ENCODE measurements around the gene CCT8. TPM values are rescaled to one million over a fixed set of nuclear protein-coding genes. Genes with fewer than 3 reads are reported as not detected.

Gene CCT8
- total and polyA plus RNA-seq, 10 of the 15 experiments (the other 5 are each of a cell fraction or from before 2014, with no cell fraction given): 321 to 696 (median 471) TPM

GRCh38 chr21:29029524-29029923 lies 43.9 kb downstream of the CCT8 start:
- BruUV-seq (replicated peaks): no TSS peak
- Histone ChIP-seq H3K4me2 (ENCODE audit: control insufficient read depth, insufficient read depth) (no peak overlapping the region), H3K4me1 (ENCODE audit: control insufficient read depth, insufficient read depth, low read length) (no peaks in the 10 kb centered on the region), H2AFZ (ENCODE audit: control insufficient read depth, low read depth, low read length) (no peak overlapping the region), H3K36me3 (ENCODE audit: control insufficient read depth in 2 of 2, insufficient read depth in 2 of 2, low read length in 1 of 2) (peaks cover 5 to 32% of the 10 kb centered on the region in 2 experiments), H4K20me1 (ENCODE audit: control insufficient read depth, insufficient read depth) (no peaks in the 10 kb centered on the region), H3K79me2 (ENCODE audit: control insufficient read depth, insufficient read depth, low read length) (peaks cover 41% of the 10 kb centered on the region), H3K9me3 (replicated peaks; ENCODE audit: control insufficient read depth, insufficient read depth, low read length) (no peaks in the 10 kb centered on the region; the same call in 2 of the 3 replicates), H3K27me3 (replicated peaks in 1 of 2; ENCODE audit: control insufficient read depth in 2 of 2, insufficient read depth in 2 of 2, low read length in 1 of 2) (no peaks in the 10 kb centered on the region), H3K4me3 (no peak overlapping the region), H3K27ac (ENCODE audit: control insufficient read depth, insufficient read depth) (no peak overlapping the region), H3K9ac (ENCODE audit: control insufficient read depth, insufficient read depth, low read length) (no peak overlapping the region)
- 0% methylated on average over 1 of the region's 1 CpG for WGBS (ENCODE audit: insufficient coverage, insufficient replicate concordance, low lambda C conversion rate, missing lambda C conversion rate)
- ChIA-PET SMC1A (ENCODE audit: uncharacterized antibody, unreplicated experiment) (interaction anchor here (0.7 to 2.3 kb wide), 5 partner anchors 10 to 53 kb away, joined by 3 to 5 read pairs (median 3); no protein-coding TSS in a partner anchor), CTCF (interaction anchor here (0.7 to 1.3 kb wide), 3 partner anchors 12 to 41 kb away, joined by 3 read pairs; no protein-coding TSS in a partner anchor), POLR2A (interaction anchor here (0.6 to 0.7 kb wide), 2 partner anchors 8 to 90 kb away, joined by 3 read pairs; no protein-coding TSS in a partner anchor), RAD21 (ENCODE audit: unreplicated experiment) (no interaction called here)
- TF ChIP-seq USF2 (IDR thresholded peaks at IDR 0.05; ENCODE audit: borderline replicate concordance, low read depth, low read length) (no peak), ZNF384 (IDR thresholded peaks at IDR 0.05; ENCODE audit: borderline replicate concordance, low read depth, low read length) (no peak), ZNF622 (IDR thresholded peaks at IDR 0.05) (no peak), USF1 (IDR thresholded peaks at IDR 0.05; ENCODE audit: borderline replicate concordance, extremely low read length, insufficient read depth, low read depth, low read length) (no peak), SP1 (IDR thresholded peaks at IDR 0.05; ENCODE audit: low read depth, low read length) (no peak)
- TF ChIP-seq, protein P1, sequence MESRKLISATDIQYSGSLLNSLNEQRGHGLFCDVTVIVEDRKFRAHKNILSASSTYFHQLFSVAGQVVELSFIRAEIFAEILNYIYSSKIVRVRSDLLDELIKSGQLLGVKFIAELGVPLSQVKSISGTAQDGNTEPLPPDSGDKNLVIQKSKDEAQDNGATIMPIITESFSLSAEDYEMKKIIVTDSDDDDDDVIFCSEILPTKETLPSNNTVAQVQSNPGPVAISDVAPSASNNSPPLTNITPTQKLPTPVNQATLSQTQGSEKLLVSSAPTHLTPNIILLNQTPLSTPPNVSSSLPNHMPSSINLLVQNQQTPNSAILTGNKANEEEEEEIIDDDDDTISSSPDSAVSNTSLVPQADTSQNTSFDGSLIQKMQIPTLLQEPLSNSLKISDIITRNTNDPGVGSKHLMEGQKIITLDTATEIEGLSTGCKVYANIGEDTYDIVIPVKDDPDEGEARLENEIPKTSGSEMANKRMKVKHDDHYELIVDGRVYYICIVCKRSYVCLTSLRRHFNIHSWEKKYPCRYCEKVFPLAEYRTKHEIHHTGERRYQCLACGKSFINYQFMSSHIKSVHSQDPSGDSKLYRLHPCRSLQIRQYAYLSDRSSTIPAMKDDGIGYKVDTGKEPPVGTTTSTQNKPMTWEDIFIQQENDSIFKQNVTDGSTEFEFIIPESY (IDR thresholded peaks at IDR 0.05): no peak
- TF ChIP-seq, protein P2, sequence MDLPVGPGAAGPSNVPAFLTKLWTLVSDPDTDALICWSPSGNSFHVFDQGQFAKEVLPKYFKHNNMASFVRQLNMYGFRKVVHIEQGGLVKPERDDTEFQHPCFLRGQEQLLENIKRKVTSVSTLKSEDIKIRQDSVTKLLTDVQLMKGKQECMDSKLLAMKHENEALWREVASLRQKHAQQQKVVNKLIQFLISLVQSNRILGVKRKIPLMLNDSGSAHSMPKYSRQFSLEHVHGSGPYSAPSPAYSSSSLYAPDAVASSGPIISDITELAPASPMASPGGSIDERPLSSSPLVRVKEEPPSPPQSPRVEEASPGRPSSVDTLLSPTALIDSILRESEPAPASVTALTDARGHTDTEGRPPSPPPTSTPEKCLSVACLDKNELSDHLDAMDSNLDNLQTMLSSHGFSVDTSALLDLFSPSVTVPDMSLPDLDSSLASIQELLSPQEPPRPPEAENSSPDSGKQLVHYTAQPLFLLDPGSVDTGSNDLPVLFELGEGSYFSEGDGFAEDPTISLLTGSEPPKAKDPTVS (IDR thresholded peaks at IDR 0.05; ENCODE audit: low read depth, low read length): no peak
- FAIRE-seq (no peak), ATAC-seq (no peak), DNase-seq (ENCODE audit: low read depth, low spot score) (no peak)
- intact Hi-C loops (cut with micrococcal nuclease; ENCODE audit: unreplicated experiment): no loop called here
- in situ Hi-C loops (cut with MboI): no loop called here
